Fibroblast of the conjunctiva (primary cell): ENCODE measurements around the gene CCDC182.

Experiments
- DNase-seq: peaks from one replicate; pipeline ENCODE4 v3.0.0-alpha.2; 2010; ENCODE audit warnings: low read depth

Gene CCDC182

GRCh38 chr17:57756951-57757350 lies 11.9 kb upstream of the CCDC182 start:
- DNase-seq, result no peak

- no peak for DNase-seq
Observed at GRCh38 chr17:57755480-57756070, 10.5 kb upstream of the CCDC182 start.

- DNase-seq, result no peak
Observed at GRCh38 chr17:57752031-57752905, 7.2 kb upstream of the CCDC182 start.

- no peak for DNase-seq
Observed at GRCh38 chr17:57751348-57751971, 6.4 kb upstream of the CCDC182 start.

GRCh38 chr17:57750895-57751294 lies 5.8 kb upstream of the CCDC182 start:
- no peak for DNase-seq

- no peak for DNase-seq
Observed at GRCh38 chr17:57750109-57750871, 5.2 kb upstream of the CCDC182 start.

- DNase-seq, result no peak
Observed at GRCh38 chr17:57749701-57750100, 4.6 kb upstream of the CCDC182 start.

GRCh38 chr17:57747221-57748017 lies 2.3 kb upstream of the CCDC182 start:
- peak; percentile 59 for DNase-seq

GRCh38 chr17:57746221-57746620 lies 1.1 kb upstream of the CCDC182 start:
- DNase-seq, result no peak

- DNase-seq, result no peak
Observed at GRCh38 chr17:57744195-57745170, 616 bp downstream of the CCDC182 start.

GRCh38 chr17:57740235-57740528 lies 4.9 kb downstream of the CCDC182 start:
- DNase-seq, result no peak

- DNase-seq, result no peak
Observed at GRCh38 chr17:57739402-57740234, 5.5 kb downstream of the CCDC182 start.

GRCh38 chr17:57737450-57737849 lies 7.6 kb downstream of the CCDC182 start:
- no peak for DNase-seq

- no peak for DNase-seq
Observed at GRCh38 chr17:57735707-57736106, 9.4 kb downstream of the CCDC182 start.

GRCh38 chr17:57735230-57735629 lies 9.9 kb downstream of the CCDC182 start:
- DNase-seq, result no peak

GRCh38 chr17:57733085-57733484 lies 12.0 kb downstream of the CCDC182 start:
- no peak for DNase-seq

GRCh38 chr17:57732062-57732461 lies 13.0 kb downstream of the CCDC182 start:
- DNase-seq, result no peak

- DNase-seq, result no peak
Observed at GRCh38 chr17:57730026-57730701, 14.9 kb downstream of the CCDC182 start.

- DNase-seq, result no peak
Observed at GRCh38 chr17:57727630-57728175, 17.4 kb downstream of the CCDC182 start.
